H1 (cell line): Measurements from ENCODE around the gene NFKBIL1. TPM values are rescaled to one million over a fixed set of nuclear protein-coding genes. Genes with fewer than 3 reads are reported as not detected.

Source experiments
- CTCF ChIA-PET: fragments of 300-600 bp; sonication (Branson Sonifier 250); formaldehyde crosslinking; loops from one replicate; lab custom pipeline; 2021; ENCODE audit not compliant: partially characterized antibody; lab: Charles Lee
- POLR2A ChIA-PET: fragments of 300-600 bp; sonication (Branson Sonifier 250); formaldehyde crosslinking; loops from one replicate; lab custom pipeline; 2021; ENCODE audit warnings: inconsistent platforms; ENCODE audit not compliant: partially characterized antibody; lab: Charles Lee
- DNase-seq, 2 experiments: peaks; one replicate each; pipeline versions ENCODE4 v3.0.0 to v3.0.0-alpha.2; 2010 to 2022; ENCODE audit warnings: low spot score in 2 of 2, low read depth in 1 of 2, mixed read lengths in 1 of 2
- FAIRE-seq: peaks from 2 replicates; lab custom pipeline; 2011; peaks lifted over from hg19 to GRCh38; lab: Jason Lieb, UNC
- H2AFZ ChIP-seq: 2 replicates; pipeline ENCODE4 v1.8.1; 2012; ENCODE audit warnings: low read length, inconsistent platforms
- H2AK5ac ChIP-seq: 2 replicates; pipeline ENCODE4 v1.6.1; 2013; ENCODE audit warnings: low read depth, low read length
- H2BK120ac ChIP-seq: replicated peaks from 2 replicates; pipeline ENCODE3; 2013; ENCODE audit warnings: low read depth, low read length, inconsistent platforms
- H2BK12ac ChIP-seq: 2 replicates; pipeline ENCODE4 v1.6.1; 2013; ENCODE audit warnings: low read depth, low read length
- H2BK15ac ChIP-seq: 2 replicates; pipeline ENCODE4 v1.6.1; 2013; ENCODE audit warnings: low read length
- H2BK20ac ChIP-seq: 2 replicates; pipeline ENCODE4 v1.6.1; 2013; ENCODE audit warnings: low read length
- H2BK5ac ChIP-seq: 2 replicates; pipeline ENCODE4 v1.6.1; 2013; ENCODE audit warnings: low read depth, low read length
- H3K14ac ChIP-seq: 2 replicates; pipeline ENCODE4 v1.6.1; 2013; ENCODE audit warnings: inconsistent platforms; ENCODE audit not compliant: insufficient read length
- H3K18ac ChIP-seq: 2 replicates; pipeline ENCODE4 v1.6.1; 2013; ENCODE audit warnings: low read length; ENCODE audit errors: extremely low read depth
- H3K23ac ChIP-seq: 2 replicates; pipeline ENCODE4 v1.6.1; 2013; ENCODE audit warnings: inconsistent platforms; ENCODE audit not compliant: insufficient read length
- H3K23me2 ChIP-seq: 2 replicates; pipeline ENCODE4 v1.6.1; 2013; ENCODE audit warnings: low read depth, low read length
- H3K27ac ChIP-seq: 2 replicates; pipeline ENCODE4 v1.6.1; 2011; ENCODE audit warnings: low read depth, low read length, inconsistent platforms
- H3K27me3 ChIP-seq, 4 experiments: replicated peaks in 1 of 4; 1 replicate in 1 of 4; 2 replicates in 3 of 4; pipeline versions ENCODE4 v1.6.1 to v1.8.1; 2011 to 2013; ENCODE audit warnings: low read length in 3 of 4, mild to moderate bottlenecking in 3 of 4, inconsistent platforms in 2 of 4, mixed read lengths in 2 of 4, moderate library complexity in 1 of 4; ENCODE audit not compliant: control insufficient read depth in 3 of 4, insufficient read depth in 3 of 4; ENCODE audit errors: extremely low read depth in 1 of 4
- H3K36me3 ChIP-seq, 4 experiments: 2 replicates each; pipeline versions ENCODE4 v1.6.1 to v1.8.1; 2011 to 2013; ENCODE audit warnings: mild to moderate bottlenecking in 4 of 4, low read length in 3 of 4, moderate library complexity in 2 of 4, control low read depth in 1 of 4, inconsistent platforms in 1 of 4; ENCODE audit not compliant: insufficient read depth in 4 of 4, control insufficient read depth in 2 of 4
- H3K4ac ChIP-seq: replicated peaks from 2 replicates; pipeline ENCODE3; 2013; ENCODE audit warnings: low read length, low read depth, mixed read lengths, inconsistent platforms; ENCODE audit not compliant: insufficient read length
- H3K4me1 ChIP-seq, 4 experiments: replicated peaks in 1 of 4; 1 replicate in 1 of 4; 2 replicates in 3 of 4; pipeline versions ENCODE4 v1.6.1 to v1.8.1; 2011 to 2013; ENCODE audit warnings: low read length in 3 of 4, inconsistent platforms in 2 of 4, mixed read lengths in 1 of 4; ENCODE audit not compliant: insufficient read depth in 4 of 4, control insufficient read depth in 3 of 4
- H3K4me2 ChIP-seq, 2 experiments: 2 replicates each; pipeline versions ENCODE4 v1.6.1 to v1.8.1; 2011 to 2013; ENCODE audit warnings: low read depth in 2 of 2, low read length in 2 of 2, control low read depth in 1 of 2, inconsistent platforms in 1 of 2, mild to moderate bottlenecking in 1 of 2; ENCODE audit not compliant: insufficient read depth in 1 of 2
- H3K4me3 ChIP-seq, 4 experiments: fragments of 200-600, 300-600 bp in 1 of 4; sonication (generic), shearing (Covaris generic), sonication (Bioruptor Twin) in 1 of 4; 2 replicates each; pipeline versions ENCODE4 v1.5.1 to v1.8.1; 2011 to 2016; ENCODE audit warnings: low read length in 4 of 4, low read depth in 3 of 4, control low read depth in 2 of 4, inconsistent platforms in 2 of 4, mild to moderate bottlenecking in 2 of 4, mixed read lengths in 1 of 4, moderate library complexity in 1 of 4; ENCODE audit not compliant: insufficient read depth in 2 of 4; ENCODE audit errors: extremely low read depth in 1 of 4
- H3K56ac ChIP-seq: replicated peaks from 2 replicates; pipeline ENCODE3; 2013; ENCODE audit warnings: low read depth, mild to moderate bottlenecking, mixed read lengths, low read length, inconsistent platforms; ENCODE audit not compliant: insufficient read length
- H3K79me1 ChIP-seq: 2 replicates; pipeline ENCODE4 v1.6.1; 2013; ENCODE audit warnings: low read depth, low read length, control low read depth
- H3K79me2 ChIP-seq, 2 experiments: 2 replicates each; pipeline versions ENCODE4 v1.6.1 to v1.8.1; 2012 to 2013; ENCODE audit warnings: low read length in 2 of 2, mild to moderate bottlenecking in 2 of 2, inconsistent platforms in 1 of 2; ENCODE audit not compliant: insufficient read depth in 2 of 2, control insufficient read depth in 1 of 2
- H3K9ac ChIP-seq, 4 experiments: replicated peaks in 1 of 4; 1 replicate in 1 of 4; 2 replicates in 3 of 4; pipeline versions ENCODE4 v1.6.1 to v1.8.1; 2011 to 2013; ENCODE audit warnings: low read depth in 3 of 4, low read length in 3 of 4, control low read depth in 2 of 4, mild to moderate bottlenecking in 2 of 4, moderate library complexity in 2 of 4, inconsistent platforms in 1 of 4; ENCODE audit errors: extremely low read depth in 1 of 4
- H3K9me3 ChIP-seq, 2 experiments: 2 replicates each; pipeline versions ENCODE4 v1.6.1 to v1.8.1; 2012 to 2013; ENCODE audit warnings: mild to moderate bottlenecking in 2 of 2, moderate library complexity in 2 of 2, control low read depth in 1 of 2, inconsistent platforms in 1 of 2, low read depth in 1 of 2, low read length in 1 of 2, mixed read lengths in 1 of 2; ENCODE audit not compliant: insufficient read depth in 2 of 2
- H4K20me1 ChIP-seq, 2 experiments: replicated peaks in 1 of 2; 2 replicates each; pipeline versions ENCODE3 to v1.8.1; 2011 to 2013; ENCODE audit warnings: inconsistent platforms in 2 of 2, low read length in 2 of 2, mild to moderate bottlenecking in 1 of 2; ENCODE audit not compliant: insufficient read depth in 2 of 2, control insufficient read depth in 1 of 2
- H4K5ac ChIP-seq: 2 replicates; pipeline ENCODE4 v1.6.1; 2013; ENCODE audit warnings: low read length, low read depth, mixed read lengths, inconsistent platforms; ENCODE audit not compliant: insufficient read length
- H4K8ac ChIP-seq: 2 replicates; pipeline ENCODE4 v1.8.0; 2013; ENCODE audit warnings: mild to moderate bottlenecking, moderate library complexity, low read length, inconsistent platforms; ENCODE audit not compliant: insufficient read depth; ENCODE audit errors: extremely low read depth
- H4K91ac ChIP-seq: replicated peaks from 2 replicates; pipeline ENCODE3; 2013; ENCODE audit warnings: low read length, mixed read lengths, inconsistent platforms; ENCODE audit not compliant: insufficient read length
- CBX5 ChIP-seq: fragments of 300-800, 300-1000 bp; sonication (generic); IDR thresholded peaks from 2 replicates; pipeline ENCODE4 v1.7.1; 2016; ENCODE audit warnings: antibody characterized with exemption, low read length, low read depth
- CTBP2 ChIP-seq: IDR thresholded peaks from 2 replicates; pipeline ENCODE4 v1.7.0; 2011; ENCODE audit warnings: borderline replicate concordance, mild to moderate bottlenecking, moderate library complexity, mixed read lengths, low read length; ENCODE audit not compliant: insufficient read depth, insufficient read length
- KDM5A ChIP-seq: fragments of 200-600 bp; IDR thresholded peaks from 2 replicates; pipeline ENCODE4 v1.7.1; 2012; ENCODE audit warnings: mild to moderate bottlenecking, low read length, inconsistent platforms, mixed read lengths
- SUZ12 ChIP-seq: fragments of 200-600 bp; sonication (generic); IDR thresholded peaks from 2 replicates; pipeline ENCODE4 v1.6.1; 2012; ENCODE audit warnings: mild to moderate bottlenecking, inconsistent platforms, low read length, moderate library complexity, mixed read lengths
- TAF1 ChIP-seq: IDR thresholded peaks from 2 replicates; pipeline ENCODE4 v1.6.1; 2011; ENCODE audit warnings: mild to moderate bottlenecking, low read depth, low read length
- TBP ChIP-seq: IDR thresholded peaks from 2 replicates; pipeline ENCODE4 v1.6.1; 2011; ENCODE audit warnings: low read depth, low read length, improper control_type of control experiment
- YY1 ChIP-seq: IDR thresholded peaks from 2 replicates; pipeline ENCODE4 v1.6.1; 2011; ENCODE audit warnings: low read depth, mild to moderate bottlenecking, low read length
- WGBS, 2 experiments: shearing (Covaris generic) in 1 of 2; methylation state at CpG; one replicate each; pipeline versions ENCODE4 v1.1.6 to v1.1.7; 2013 to 2015; ENCODE audit warnings: low lambda C conversion rate in 2 of 2, mixed read lengths in 2 of 2, inconsistent platforms in 1 of 2, low coverage in 1 of 2, missing lambda C conversion rate in 1 of 2; ENCODE audit not compliant: insufficient replicate concordance in 2 of 2, insufficient coverage in 1 of 2, insufficient read length in 1 of 2; ENCODE audit errors: extremely low coverage in 1 of 2, missing lambda C conversion rate in 1 of 2; 5-methylcytosine and 5-hydroxymethylcytosine counted together
- polyA plus RNA-seq, 7 experiments: library from polyadenylated mRNA; depleted of rRNA in 3 of 7; stranded (reverse) in 5 of 7; unstranded in 2 of 7; fragments of >200 nt in 5 of 7; fragments of 200-250 nt in 2 of 7; gene quantifications; 1 replicate in 5 of 7; 2 replicates in 1 of 7; 4 replicates in 1 of 7; pipeline versions ENCODE4 v1.2.1 to v1.2.3, GENCODE V29; 2011 to 2013; ENCODE audit warnings: missing spikeins in 2 of 7, mixed read lengths in 2 of 7
- total RNA-seq: library from RNA; stranded (reverse); fragmentation: NEBNext Ultra II Directional; extraction: Animal tissue kit (Norgen Biotek cat#: 25700); gene quantifications from 2 replicates; pipeline ENCODE4 v1.2.1, GENCODE V29; 2021

NFKBIL1 gene
- total and polyA plus RNA-seq, 2 of the 8 experiments (the other 6 are each of a cell fraction or from before 2014, with no cell fraction given), result 7.5 to 11.2 TPM

GRCh38 chr6:31588871-31589650 is 41.7 kb downstream of the NFKBIL1 start:
- Histone ChIP-seq H2BK120ac (no peak overlapping the region), H3K9ac (no peak overlapping the region), H4K20me1 (no peaks in the 10 kb centered on the region), H3K14ac (no peak overlapping the region), H4K91ac (no peak overlapping the region), H3K4me1 (peaks cover 0 to 4% (median 0%) of the 10 kb centered on the region in 4 experiments; a peak in 1 of 7 replicates), H3K23me2 (0 out of 2 replicates have a peak, but pooled peaks cover 2% of the 10 kb centered on the region), H2BK12ac (no peak overlapping the region), H3K79me2 (no peaks in the 10 kb centered on the region), H2BK15ac (no peak overlapping the region), H3K4ac (no peak overlapping the region), H2AFZ (no peak overlapping the region), H3K27me3 (no peaks in the 10 kb centered on the region), H3K4me2 (no peak overlapping the region), H3K9me3 (no peaks in the 10 kb centered on the region), H3K79me1 (no peaks in the 10 kb centered on the region), H3K4me3 (no peak overlapping the region), H4K8ac (no peak overlapping the region), H3K27ac (no peak overlapping the region), H2BK20ac (no peak overlapping the region), H2BK5ac (no peak overlapping the region), H3K36me3 (no peaks in the 10 kb centered on the region), H3K23ac (no peak overlapping the region), H4K5ac (no peak overlapping the region), H3K56ac (no peak overlapping the region), H2AK5ac (no peak overlapping the region), H3K18ac (no peak overlapping the region)
- ChIA-PET CTCF (interaction anchor here (0.7 to 22.0 kb wide), 5 partner anchors 3 to 40 kb away, joined by 3 to 640 read pairs (median 254); partner anchors contain the start of genes ATP6V1G2, LST1, LTB and NCR3), POLR2A (interaction anchor here (0.6 to 3.1 kb wide), 8 partner anchors 9 to 60 kb away, joined by 3 to 10 read pairs (median 6); partner anchors contain the start of genes DDX39B, MCCD1 and TNF)
- 76% methylated on average over 8 of the region's 9 CpGs; no CpG with 5 or more reads in 1 of the 2 experiments for WGBS, 2 experiments
- FAIRE-seq (no peak), DNase-seq (no peak)
- TF ChIP-seq SUZ12 (no peak), TBP (no peak), CBX5 (no peak), YY1 (no peak), KDM5A (no peak), TAF1 (no peak), CTBP2 (no peak)
